AG10803 (cell line): Measurements from ENCODE around the gene RNPEPL1.

Source experiments
- DNase-seq: peaks from one replicate; pipeline ENCODE4 v3.0.0; 2010; ENCODE audit warnings: low read depth
- H3K4me3 ChIP-seq: 2 replicates; pipeline ENCODE4 v1.5.1; 2011; ENCODE audit warnings: mild to moderate bottlenecking, low read length, control low read depth
- TF ChIP-seq, protein P1 (sequence below): conservative IDR thresholded peaks from 2 replicates; pipeline ENCODE4 v1.5.1; 2011; ENCODE audit warnings: mild to moderate bottlenecking, low read length, control low read depth, inconsistent platforms

RNPEPL1 gene

DNA sequence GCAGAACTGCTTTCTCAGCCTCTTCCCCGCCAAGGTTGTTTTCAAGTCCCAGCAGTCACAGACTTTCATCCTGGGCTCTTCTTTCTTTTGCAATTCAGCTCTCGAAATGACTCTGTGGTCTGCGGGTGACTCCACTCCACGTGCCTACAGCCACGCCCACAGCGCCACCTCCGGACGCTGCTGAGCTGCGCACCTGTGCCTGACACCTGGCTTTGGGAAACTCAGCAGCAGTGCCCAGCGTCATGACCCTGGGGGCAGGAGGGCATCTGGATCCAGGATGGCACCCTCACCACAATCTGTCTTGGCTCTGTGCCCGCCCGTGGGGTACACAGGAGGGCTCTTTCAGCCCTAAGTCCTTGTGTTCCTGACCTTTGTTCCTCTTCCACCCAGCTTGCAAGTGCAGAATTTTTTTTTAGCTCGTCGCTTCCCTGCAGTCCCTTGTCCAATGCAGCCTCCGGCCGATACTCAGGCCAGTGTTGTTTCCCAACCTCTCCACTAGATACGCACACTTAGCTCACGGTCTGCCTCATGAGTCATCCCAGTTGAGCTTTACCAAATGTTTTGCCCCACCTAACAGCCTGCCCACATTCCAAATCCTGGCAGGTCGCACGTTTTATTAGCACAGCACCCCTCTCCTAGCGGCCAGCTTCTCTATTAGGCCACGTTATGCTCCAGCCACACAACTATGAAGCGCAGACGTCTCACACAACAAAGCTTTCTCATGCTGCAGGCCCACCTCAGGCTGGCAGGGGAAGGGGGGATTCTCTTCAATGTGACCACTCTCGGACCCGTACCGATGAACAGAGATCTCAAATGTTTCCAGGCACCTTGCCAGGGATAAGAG, 11.7 kb downstream of the RNPEPL1 start:
- peak; percentile 94 for DNase-seq
- no peak overlapping the region; the same call in 1 of the 2 replicates for H3K4me3 ChIP-seq
- TF ChIP-seq, protein P1, sequence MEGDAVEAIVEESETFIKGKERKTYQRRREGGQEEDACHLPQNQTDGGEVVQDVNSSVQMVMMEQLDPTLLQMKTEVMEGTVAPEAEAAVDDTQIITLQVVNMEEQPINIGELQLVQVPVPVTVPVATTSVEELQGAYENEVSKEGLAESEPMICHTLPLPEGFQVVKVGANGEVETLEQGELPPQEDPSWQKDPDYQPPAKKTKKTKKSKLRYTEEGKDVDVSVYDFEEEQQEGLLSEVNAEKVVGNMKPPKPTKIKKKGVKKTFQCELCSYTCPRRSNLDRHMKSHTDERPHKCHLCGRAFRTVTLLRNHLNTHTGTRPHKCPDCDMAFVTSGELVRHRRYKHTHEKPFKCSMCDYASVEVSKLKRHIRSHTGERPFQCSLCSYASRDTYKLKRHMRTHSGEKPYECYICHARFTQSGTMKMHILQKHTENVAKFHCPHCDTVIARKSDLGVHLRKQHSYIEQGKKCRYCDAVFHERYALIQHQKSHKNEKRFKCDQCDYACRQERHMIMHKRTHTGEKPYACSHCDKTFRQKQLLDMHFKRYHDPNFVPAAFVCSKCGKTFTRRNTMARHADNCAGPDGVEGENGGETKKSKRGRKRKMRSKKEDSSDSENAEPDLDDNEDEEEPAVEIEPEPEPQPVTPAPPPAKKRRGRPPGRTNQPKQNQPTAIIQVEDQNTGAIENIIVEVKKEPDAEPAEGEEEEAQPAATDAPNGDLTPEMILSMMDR, result peak; percentile 10

- no peak overlapping the region for H3K4me3 ChIP-seq
- no peak for DNase-seq
- TF ChIP-seq, protein P1, result no peak
These were observed 13.5 kb downstream of the RNPEPL1 start for GRCh38 chr2:240581811-240582210.

DNA sequence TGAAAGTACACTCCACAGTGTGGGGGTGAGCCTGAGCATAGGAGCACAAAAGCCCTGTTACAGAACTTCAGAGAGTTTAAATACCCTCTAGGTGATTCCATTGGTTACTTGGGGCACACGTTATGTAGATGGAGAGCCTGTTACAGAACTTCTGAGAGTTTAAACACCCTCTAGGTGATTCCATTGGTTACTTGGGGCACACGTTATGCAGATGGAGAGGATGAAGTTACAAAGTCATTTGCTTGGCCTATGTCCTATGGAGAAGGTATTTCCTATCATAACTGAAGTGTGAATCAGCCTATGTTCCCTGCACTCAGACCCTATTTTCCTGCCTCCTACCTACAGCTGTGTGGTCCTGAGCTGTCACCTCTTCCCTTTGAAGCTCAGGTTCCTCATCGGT, 14.5 kb downstream of the RNPEPL1 start:
- TF ChIP-seq, protein P1, result no peak
- no peak overlapping the region for H3K4me3 ChIP-seq
- no peak for DNase-seq

- H3K4me3 ChIP-seq, result no peak overlapping the region
- DNase-seq, result no peak
- TF ChIP-seq, protein P1, result no peak
These were observed 15.5 kb downstream of the RNPEPL1 start for GRCh38 chr2:240583774-240584173.

- TF ChIP-seq, protein P1, result no peak
- H3K4me3 ChIP-seq, result peak overlapping the region; percentile 98
- DNase-seq, result peak; percentile 55
These were observed 16.3 kb downstream of the RNPEPL1 start for GRCh38 chr2:240584486-240585031.

- no peak for DNase-seq
- peak overlapping the region; percentile 98 for H3K4me3 ChIP-seq
- TF ChIP-seq, protein P1, result no peak
These were observed 16.8 kb downstream of the RNPEPL1 start for GRCh38 chr2:240585101-240585500.
